Natural killer cell (primary cell): ENCODE results near the gene TMEM234. TPM values are rescaled to one million over a fixed set of nuclear protein-coding genes. Genes with fewer than 3 reads are reported as not detected.

Source experiments
- ATAC-seq, 3 donors: fragments of 150-1000 bp in 2 of 3; fragments of 200-7000 bp in 1 of 3; cut with Tn5 transposase; 1 replicate in 1 of 3; 2 replicates in 2 of 3; pipeline ENCODE4 v1.10.0; 2021; ENCODE audit warnings: mild to moderate bottlenecking in 2 of 3, moderate library complexity in 2 of 3
- DNase-seq, 2 donors: peaks; one replicate each; pipeline versions ENCODE4 v3.0.0 to v3.0.0-alpha.2; 2013 to 2021; ENCODE audit warnings: mixed read lengths in 1 of 2
- H3K27ac ChIP-seq: one replicate; pipeline ENCODE4 v1.5.1; 2013; ENCODE audit warnings: mild to moderate bottlenecking, low read length
- H3K27me3 ChIP-seq: one replicate; pipeline ENCODE4 v1.6.1; 2013; ENCODE audit warnings: low read length; ENCODE audit not compliant: control insufficient read depth, insufficient read depth
- H3K36me3 ChIP-seq: one replicate; pipeline ENCODE4 v1.6.1; 2013; ENCODE audit warnings: low read length; ENCODE audit not compliant: control insufficient read depth, insufficient read depth
- H3K4me1 ChIP-seq: one replicate; pipeline ENCODE4 v1.6.1; 2013; ENCODE audit warnings: low read length; ENCODE audit not compliant: control insufficient read depth, insufficient read depth
- H3K4me3 ChIP-seq: one replicate; pipeline ENCODE4 v1.5.1; 2013; ENCODE audit warnings: low read length
- H3K9me3 ChIP-seq: one replicate; pipeline ENCODE4 v1.6.1; 2013; ENCODE audit warnings: low read length; ENCODE audit not compliant: control insufficient read depth, insufficient read depth
- H3K27ac Mint-ChIP-seq, 2 donors: one replicate each; pipeline ENCODE4 v1.8.0; 2022; ENCODE audit warnings: mild to moderate bottlenecking in 2 of 2, mixed read lengths in 2 of 2, moderate library complexity in 1 of 2
- H3K27me3 Mint-ChIP-seq, 2 donors: one replicate each; pipeline ENCODE4 v1.8.0; 2022; ENCODE audit warnings: low read depth in 2 of 2, mixed read lengths in 2 of 2
- H3K36me3 Mint-ChIP-seq: one replicate; pipeline ENCODE4 v1.8.0; 2022; ENCODE audit warnings: mixed read lengths
- H3K4me1 Mint-ChIP-seq, 2 donors: one replicate each; pipeline ENCODE4 v1.8.0; 2022; ENCODE audit warnings: mixed read lengths in 2 of 2
- H3K4me3 Mint-ChIP-seq: one replicate; pipeline ENCODE4 v1.8.0; 2022; ENCODE audit warnings: mild to moderate bottlenecking, moderate library complexity, mixed read lengths
- H3K9me3 Mint-ChIP-seq, 2 donors: one replicate each; pipeline ENCODE4 v1.8.0; 2022; ENCODE audit warnings: mixed read lengths in 2 of 2
- WGBS: methylation state at CpG from one replicate; pipeline ENCODE4 v1.1.7; 2013; ENCODE audit warnings: missing lambda C conversion rate; ENCODE audit not compliant: insufficient coverage; 5-methylcytosine and 5-hydroxymethylcytosine counted together
- intact Hi-C: fragments of 100-400 bp; cut with micrococcal nuclease; formaldehyde crosslinking; loops from one replicate; pipeline ENCODE4 v1.14.2; 2022
- total RNA-seq, 4 donors: library from RNA; stranded (reverse); fragments of 120-200 nt in 1 of 4; gene quantifications; one replicate each; pipeline versions ENCODE4 v1.2.3 to v1.2.4, GENCODE V29; 2013 to 2022
- TF ChIP-seq, protein P1 (sequence below): fragments of 200-600 bp; IDR thresholded peaks from one replicate; pipeline ENCODE4 v1.8.0; 2022; ENCODE audit warnings: antibody characterized with exemption

The TMEM234 gene
- total RNA-seq, 3 donors from 2014 or later (not counting 1 experiment from before 2014, with no cell fraction given), result 22.2 to 27.1 (median 24.7) TPM

DNA sequence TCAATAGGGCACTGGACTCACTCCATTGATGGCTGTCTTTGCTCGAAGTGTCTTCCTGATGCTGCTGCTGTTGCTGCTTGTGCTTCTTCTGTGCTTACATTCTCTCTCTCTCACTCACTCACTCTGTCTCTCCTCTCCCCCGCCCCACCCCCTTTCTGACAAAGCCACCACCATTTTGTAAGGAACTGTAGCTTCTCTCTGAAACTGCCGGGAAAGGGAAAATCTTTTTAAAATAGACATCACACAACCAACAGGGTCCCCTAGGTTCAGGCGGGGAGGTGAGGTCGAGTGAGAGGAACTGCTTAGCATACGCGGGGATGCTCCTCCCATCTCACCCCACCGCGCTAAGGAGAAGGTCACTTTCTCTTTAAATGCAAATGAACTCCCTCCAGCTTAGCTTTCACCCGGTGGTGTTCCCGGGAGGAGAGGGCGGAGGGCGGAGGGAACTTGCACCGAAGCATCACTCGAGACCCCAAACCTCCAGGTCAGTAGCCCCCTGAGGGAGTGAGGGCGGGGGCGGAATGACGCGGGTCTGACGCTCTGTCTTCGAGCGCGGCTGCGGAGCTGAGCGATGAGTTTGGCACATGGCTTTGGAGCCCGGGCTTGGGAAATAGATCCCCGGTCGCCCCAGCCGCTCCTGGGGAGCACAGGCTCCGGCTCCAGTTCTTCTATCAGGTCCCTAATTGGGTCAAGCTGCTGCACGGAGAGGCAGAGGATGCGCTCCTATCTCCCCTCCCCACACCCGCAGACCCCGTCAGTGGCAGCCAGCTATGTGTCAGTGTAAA is 21.7 kb downstream of the TMEM234 start, which contains the start of gene CCDC28B:
Gene CCDC28B (plus strand): TSS at position 370 of the 785 bp plus-strand sequence. CDS start 1,341 bp downstream, outside the sequence.
- H3K4me1 Mint-ChIP-seq, result peaks cover 51 to 69% of the 10 kb centered on the region in 2 donors
- Histone ChIP-seq H3K4me1 (peaks cover 70% of the 10 kb centered on the region), H3K9me3 (no peaks in the 10 kb centered on the region), H3K27me3 (no peaks in the 10 kb centered on the region), H3K36me3 (peaks cover 22% of the 10 kb centered on the region), H3K27ac (peak within 1 kb of the TSS; percentile 93), H3K4me3 (peak within 1 kb of the TSS; percentile 71)
- peak within 1 kb of the TSS; percentile 93 to 98 for H3K27ac Mint-ChIP-seq
- H3K4me3 Mint-ChIP-seq, result peak within 1 kb of the TSS; percentile 95
- H3K36me3 Mint-ChIP-seq, result no peaks in the 10 kb centered on the region
- intact Hi-C loops, result loop anchor here (1.0 to 5.0 kb wide), 4 partner anchors 21 to 212 kb away; partner anchors contain the start of genes EIF3I, TMEM234, TMEM39B and TXLNA
- no peaks in the 10 kb centered on the region for H3K27me3 Mint-ChIP-seq
- ATAC-seq (peak; percentile 54 to 71 (median 55)), DNase-seq (peak; percentile 55 to 75)
- TF ChIP-seq, protein P1, sequence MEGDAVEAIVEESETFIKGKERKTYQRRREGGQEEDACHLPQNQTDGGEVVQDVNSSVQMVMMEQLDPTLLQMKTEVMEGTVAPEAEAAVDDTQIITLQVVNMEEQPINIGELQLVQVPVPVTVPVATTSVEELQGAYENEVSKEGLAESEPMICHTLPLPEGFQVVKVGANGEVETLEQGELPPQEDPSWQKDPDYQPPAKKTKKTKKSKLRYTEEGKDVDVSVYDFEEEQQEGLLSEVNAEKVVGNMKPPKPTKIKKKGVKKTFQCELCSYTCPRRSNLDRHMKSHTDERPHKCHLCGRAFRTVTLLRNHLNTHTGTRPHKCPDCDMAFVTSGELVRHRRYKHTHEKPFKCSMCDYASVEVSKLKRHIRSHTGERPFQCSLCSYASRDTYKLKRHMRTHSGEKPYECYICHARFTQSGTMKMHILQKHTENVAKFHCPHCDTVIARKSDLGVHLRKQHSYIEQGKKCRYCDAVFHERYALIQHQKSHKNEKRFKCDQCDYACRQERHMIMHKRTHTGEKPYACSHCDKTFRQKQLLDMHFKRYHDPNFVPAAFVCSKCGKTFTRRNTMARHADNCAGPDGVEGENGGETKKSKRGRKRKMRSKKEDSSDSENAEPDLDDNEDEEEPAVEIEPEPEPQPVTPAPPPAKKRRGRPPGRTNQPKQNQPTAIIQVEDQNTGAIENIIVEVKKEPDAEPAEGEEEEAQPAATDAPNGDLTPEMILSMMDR, result no peak
- WGBS, result 1% methylated on average over 31 of the region's 34 CpGs
- no peaks in the 10 kb centered on the region for H3K9me3 Mint-ChIP-seq

DNA sequence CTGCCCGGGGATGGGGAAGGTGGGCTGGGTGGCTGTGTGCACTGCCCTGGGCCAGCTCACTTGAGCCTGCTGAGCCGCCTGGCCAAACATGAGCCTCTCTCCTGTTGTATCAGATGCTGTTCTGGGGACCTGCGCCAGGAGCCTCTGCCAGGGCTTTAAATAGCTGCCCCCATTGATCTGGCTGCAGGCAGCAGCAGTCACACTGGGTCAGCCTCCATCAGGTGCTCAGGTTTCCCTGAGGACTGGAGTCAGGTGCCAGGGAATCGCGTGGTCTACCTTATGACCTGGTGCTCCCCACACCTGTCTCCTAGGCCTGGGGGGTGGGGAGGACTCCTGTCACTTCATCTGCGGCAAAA is 22.5 kb downstream of the TMEM234 start:
- Mint-ChIP-seq H3K4me3 (peak overlapping the region; percentile 95), H3K27ac (peak overlapping the region; percentile 93 to 98), H3K36me3 (no peaks in the 10 kb centered on the region), H3K4me1 (peaks cover 51 to 68% of the 10 kb centered on the region in 2 donors), H3K27me3 (no peaks in the 10 kb centered on the region), H3K9me3 (no peaks in the 10 kb centered on the region)
- peaks cover 68% of the 10 kb centered on the region for H3K4me1 ChIP-seq
- ATAC-seq, result no peak
- intact Hi-C loops, result loop anchor here (2.0 to 5.0 kb wide), 2 partner anchors 127 to 213 kb away; partner anchors contain the start of gene TMEM39B
- WGBS, result 89% methylated on average over 5 of the region's 6 CpGs
- H3K9me3 ChIP-seq, result no peaks in the 10 kb centered on the region
- DNase-seq, result no peak
- H3K36me3 ChIP-seq, result peaks cover 27% of the 10 kb centered on the region
- H3K27ac ChIP-seq, result peak overlapping the region; percentile 93
- no peak overlapping the region for H3K4me3 ChIP-seq
- TF ChIP-seq, protein P1, result no peak
- H3K27me3 ChIP-seq, result no peaks in the 10 kb centered on the region

DNA sequence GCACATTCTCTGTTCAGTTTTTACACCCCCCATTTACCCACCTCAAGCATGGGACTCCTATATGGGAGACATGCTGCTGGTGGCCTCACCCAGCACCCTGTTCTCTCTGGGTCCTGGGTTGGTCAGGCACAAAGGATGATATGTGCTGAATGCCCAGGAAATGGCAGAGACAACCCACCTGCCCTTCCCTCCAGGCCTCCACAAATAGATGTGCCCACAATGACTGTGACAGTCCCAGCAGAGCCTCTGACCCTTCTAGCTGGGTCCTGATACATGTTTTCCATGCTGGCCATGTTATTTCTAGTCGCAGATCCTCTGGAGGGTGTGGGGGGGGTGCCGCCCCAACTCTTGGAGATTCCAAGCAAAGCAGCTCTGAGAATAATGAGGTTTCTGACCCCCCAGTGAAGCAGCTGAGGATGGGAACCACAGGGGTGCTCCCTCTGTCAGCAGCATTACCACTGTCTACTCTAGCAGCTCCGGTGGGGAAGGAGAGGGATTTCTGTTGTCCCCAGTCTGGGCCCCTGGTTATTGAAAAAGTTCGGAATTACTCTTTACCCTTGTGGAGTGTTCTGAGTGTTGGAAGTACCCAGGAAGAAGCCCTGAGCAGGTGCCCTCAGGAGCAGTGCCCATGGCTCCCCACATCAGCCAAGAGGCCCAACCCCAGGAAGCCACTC is 23.0 kb downstream of the TMEM234 start:
- no peaks in the 10 kb centered on the region for H3K27me3 ChIP-seq
- no peaks in the 10 kb centered on the region for H3K9me3 ChIP-seq
- H3K4me1 Mint-ChIP-seq, result peaks cover 51 to 64% of the 10 kb centered on the region in 2 donors
- ATAC-seq (no peak), DNase-seq (no peak)
- H3K27me3 Mint-ChIP-seq, result no peaks in the 10 kb centered on the region
- H3K36me3 Mint-ChIP-seq, result peaks cover 3% of the 10 kb centered on the region
- no peaks in the 10 kb centered on the region for H3K9me3 Mint-ChIP-seq
- peaks cover 68% of the 10 kb centered on the region for H3K4me1 ChIP-seq
- no peak overlapping the region for H3K4me3 Mint-ChIP-seq
- H3K4me3 ChIP-seq, result no peak overlapping the region
- H3K27ac ChIP-seq, result no peak overlapping the region
- WGBS, result 99% methylated on average over 4 of the region's 4 CpGs
- intact Hi-C loops, result no loop called here
- H3K27ac Mint-ChIP-seq, result peak overlapping the region in 1 of 2 donors; percentile 93
- peaks cover 30% of the 10 kb centered on the region for H3K36me3 ChIP-seq
- TF ChIP-seq, protein P1, result no peak
